Neural progenitor cell (in vitro differentiated cells): Measurements from ENCODE around the gene KLHL29.

Source experiments
- EZH2 ChIP-seq: fragments of 200-600 bp; sonication (generic); IDR thresholded peaks from 2 replicates; pipeline ENCODE4 v1.6.1; 2017; ENCODE audit warnings: antibody characterized with exemption, mild to moderate bottlenecking, moderate library complexity
- TF ChIP-seq, protein P1 (sequence below): fragments of 200-600 bp; sonication (generic); IDR thresholded peaks from 2 replicates; pipeline ENCODE4 v1.5.1; 2017; ENCODE audit warnings: antibody characterized with exemption, mild to moderate bottlenecking

DNA sequence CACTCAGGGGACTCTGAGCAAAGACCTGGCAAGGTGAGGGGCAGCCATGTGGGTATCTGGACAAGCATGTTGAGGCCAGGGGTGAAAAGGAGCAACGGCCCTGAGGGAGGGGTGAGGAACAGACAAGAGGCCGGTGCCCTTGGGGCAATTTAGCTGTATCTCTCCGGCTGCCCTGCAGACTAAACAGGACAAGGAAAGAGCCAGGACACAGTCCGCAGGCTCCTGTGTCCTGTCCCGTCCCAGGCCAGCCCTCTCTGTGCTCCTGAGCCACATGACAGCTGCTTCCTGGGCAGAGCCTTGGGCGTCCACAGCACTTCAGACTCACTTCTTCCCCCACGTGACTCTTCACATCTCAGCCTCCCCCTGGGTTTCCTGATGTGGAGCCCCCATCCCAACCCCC, 206.1 kb downstream of the KLHL29 start:
- TF ChIP-seq, protein P1, sequence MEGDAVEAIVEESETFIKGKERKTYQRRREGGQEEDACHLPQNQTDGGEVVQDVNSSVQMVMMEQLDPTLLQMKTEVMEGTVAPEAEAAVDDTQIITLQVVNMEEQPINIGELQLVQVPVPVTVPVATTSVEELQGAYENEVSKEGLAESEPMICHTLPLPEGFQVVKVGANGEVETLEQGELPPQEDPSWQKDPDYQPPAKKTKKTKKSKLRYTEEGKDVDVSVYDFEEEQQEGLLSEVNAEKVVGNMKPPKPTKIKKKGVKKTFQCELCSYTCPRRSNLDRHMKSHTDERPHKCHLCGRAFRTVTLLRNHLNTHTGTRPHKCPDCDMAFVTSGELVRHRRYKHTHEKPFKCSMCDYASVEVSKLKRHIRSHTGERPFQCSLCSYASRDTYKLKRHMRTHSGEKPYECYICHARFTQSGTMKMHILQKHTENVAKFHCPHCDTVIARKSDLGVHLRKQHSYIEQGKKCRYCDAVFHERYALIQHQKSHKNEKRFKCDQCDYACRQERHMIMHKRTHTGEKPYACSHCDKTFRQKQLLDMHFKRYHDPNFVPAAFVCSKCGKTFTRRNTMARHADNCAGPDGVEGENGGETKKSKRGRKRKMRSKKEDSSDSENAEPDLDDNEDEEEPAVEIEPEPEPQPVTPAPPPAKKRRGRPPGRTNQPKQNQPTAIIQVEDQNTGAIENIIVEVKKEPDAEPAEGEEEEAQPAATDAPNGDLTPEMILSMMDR, result no peak
- no peak for TF ChIP-seq EZH2
